DMS114 treated with DMSO at 0.1 percent for 48 hours (cell line): Measurements from ENCODE around the gene MME.

Source experiments
- DNase-seq: peaks from one replicate; lab custom pipeline; 2025; ENCODE audit not compliant: unreplicated experiment; lab: John Stamatoyannopoulos, UW

Gene MME

DNA sequence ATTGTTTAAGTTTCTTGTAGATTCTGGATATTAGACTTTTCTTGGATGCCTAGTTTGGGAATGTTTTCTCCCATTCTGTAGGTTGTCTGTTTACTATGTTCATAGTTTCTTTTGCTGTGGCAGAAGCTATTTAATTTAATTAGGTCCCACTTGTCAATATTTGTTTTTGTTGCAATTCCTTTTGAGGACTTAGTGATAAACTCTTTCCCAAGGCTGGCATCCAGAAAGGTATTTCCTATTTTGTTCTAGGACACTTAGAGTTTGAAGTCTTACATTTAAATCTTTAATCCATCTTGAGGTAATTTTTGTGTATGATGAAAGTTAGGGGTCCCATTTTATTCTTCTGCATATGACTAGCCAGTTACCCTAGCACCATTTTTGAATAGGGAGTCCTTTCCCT is 54.9 kb downstream of the MME start:
- DNase-seq = no peak

DNA sequence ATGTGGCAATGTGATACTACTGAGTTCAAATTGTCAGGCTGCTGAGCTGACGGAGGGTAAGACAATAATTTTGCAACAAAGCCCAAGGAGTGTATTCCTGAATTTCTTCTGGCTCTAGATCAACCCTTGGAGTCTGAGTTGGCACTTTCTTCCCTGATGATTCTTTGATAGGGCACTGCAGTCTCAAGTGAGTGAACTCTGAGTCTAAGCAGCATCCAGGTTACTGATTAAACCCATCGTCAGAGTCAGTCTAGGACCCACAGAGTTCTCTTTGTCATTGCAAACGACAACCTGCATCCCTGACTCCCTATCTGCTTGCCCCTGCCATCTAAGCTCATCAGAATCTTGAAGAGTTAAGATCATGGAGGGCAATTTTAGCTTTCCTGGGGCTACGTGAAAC is 58.6 kb downstream of the MME start:
- no peak for DNase-seq

DNA sequence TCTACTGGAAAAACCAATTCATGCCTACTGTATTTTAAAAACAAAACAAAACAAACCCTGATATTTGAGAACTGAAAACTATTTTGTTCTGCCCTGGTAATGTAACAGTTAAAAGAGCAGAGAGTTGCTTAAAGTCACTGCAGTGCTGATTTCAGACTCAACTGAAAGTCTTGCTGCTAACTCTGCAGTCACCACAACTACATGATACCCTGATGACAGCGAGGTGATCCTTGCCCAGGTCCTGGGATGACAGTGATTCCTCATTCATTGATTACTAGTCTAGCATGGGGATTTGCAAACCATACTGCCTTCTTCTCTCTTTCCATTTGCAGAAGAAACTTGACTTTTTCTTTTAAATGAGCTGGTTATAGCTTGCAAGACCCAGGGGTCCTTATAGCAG is 67.5 kb downstream of the MME start:
- no peak for DNase-seq

DNA sequence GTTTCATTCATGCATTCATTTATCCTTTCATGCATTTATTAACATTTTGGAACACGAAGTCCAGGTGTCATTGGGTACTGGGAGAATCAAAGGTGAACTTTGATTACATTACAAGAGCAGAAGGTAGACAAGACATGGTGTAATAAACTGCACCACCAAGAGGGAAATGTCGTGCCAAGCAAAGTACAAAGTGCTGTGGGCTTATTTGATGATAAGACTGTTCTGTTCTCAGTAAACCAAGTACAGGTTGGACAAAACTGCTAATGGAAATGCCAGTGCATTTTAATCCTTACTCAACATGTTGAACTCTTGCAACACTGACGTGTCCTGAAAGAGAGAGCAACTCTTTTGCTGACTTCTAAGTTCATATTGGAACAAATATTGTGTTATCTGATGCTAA is 69.4 kb downstream of the MME start:
- DNase-seq = no peak

DNA sequence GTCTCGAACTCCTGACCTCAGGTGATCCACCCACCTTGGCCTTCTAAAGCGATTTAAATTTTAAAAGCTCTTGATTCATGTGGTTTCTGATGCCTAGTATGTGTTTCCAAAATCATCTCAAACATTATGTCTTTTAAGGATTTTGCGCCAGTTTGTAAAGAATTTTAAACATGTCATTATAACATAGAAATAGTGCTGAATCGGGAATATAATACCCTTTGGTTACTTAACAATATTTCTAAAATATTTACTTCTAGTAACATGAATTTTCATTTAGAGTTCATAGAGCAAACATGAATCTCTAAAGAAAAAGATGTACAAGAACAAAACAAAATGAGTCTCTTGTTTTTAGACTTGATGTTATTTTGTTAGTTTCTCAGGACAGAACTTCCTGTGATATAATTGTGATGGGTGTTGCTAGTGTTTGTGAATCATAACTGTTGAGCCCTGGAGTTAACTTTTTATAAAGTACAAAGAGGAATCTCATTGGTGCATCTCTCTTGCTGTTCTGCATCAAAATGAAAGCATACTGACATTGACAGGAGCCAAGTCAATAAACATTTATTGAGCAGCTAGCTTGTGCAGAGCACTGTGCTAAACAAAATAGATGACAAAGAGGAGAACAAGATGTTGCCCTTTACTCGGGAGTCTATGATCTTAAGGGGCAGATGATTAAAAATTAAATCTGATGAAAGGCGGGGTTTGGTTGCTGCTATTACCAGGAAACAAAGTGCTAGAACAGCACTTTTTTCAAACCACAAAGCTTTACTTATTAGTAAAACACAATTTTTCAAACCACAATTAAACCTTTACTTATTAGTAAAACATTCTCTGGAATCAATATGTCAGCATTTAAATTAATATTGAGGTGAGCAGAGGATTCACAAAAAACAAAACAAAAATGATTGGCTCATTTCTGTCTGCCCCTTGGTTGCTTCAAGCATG is 73.4 kb downstream of the MME start:
- no peak for DNase-seq

DNA sequence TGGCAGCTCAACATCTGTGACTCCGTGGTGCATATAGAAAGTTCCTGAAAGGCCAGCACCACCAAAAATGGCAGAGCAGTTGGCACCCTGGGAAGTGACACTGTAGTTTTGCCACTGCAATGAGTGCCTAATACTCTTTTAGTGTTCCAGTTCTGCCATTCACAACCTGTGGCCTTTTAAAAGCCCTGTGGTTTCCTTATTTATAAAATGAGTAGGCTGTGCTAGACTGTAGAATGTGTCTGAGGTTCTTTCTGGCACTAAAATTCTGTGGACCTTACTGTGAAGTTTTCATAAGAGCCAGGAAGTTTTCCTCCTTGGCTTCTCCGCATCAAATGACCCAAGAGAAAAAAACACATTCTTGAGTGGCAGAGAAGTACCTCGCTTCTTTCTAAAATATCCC is 74.1 kb downstream of the MME start:
- no peak for DNase-seq

DNA sequence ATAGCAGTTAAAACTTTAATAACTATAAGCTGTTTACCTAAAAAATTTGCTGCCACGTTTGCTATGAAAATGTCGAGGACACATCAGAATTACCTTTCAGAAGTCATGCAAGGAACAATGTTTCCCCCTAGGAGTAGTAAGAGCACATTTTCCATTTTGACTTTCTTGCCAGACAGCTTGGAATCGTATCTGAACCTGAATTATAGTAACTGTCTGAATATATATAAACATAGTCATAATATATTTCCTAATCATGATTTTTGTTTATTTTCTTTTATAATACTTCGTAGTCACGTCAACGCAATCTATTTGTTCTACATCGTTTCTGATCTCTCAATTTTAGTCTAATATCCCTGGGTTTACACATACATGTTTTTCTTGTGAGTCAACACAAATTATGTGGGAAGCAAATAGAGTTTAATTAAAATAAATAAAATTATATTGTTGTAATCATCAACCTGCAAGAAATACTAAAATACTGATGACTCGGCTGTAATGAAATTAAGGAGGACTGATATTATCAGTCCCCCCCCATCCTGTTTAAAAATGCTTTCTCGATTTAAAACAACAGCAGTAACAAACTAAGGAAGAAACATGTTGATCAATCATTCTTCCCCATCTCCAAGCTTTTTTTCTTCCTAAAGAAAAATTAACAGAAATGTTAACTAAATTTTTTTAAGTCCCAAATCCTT is 78.4 kb downstream of the MME start:
- DNase-seq = no peak

DNA sequence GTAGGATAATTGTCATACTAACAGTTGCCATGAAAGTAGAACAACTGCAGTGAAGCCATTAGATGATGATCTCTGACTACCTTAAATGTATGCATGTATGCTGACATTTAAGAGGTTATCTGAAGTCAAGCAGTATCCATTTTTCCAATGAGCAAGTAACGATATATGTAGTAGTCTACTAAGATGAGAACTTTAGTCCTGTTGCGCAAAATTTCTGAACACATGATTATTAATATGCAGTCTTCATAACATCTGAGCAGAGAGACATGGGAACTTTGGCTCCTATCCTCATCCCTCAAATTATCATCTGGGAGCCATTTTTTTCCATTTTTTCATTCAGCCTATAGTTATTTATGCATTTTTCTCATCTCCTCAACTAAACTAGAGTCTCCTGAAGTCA is 79.2 kb downstream of the MME start:
- DNase-seq = no peak

DNA sequence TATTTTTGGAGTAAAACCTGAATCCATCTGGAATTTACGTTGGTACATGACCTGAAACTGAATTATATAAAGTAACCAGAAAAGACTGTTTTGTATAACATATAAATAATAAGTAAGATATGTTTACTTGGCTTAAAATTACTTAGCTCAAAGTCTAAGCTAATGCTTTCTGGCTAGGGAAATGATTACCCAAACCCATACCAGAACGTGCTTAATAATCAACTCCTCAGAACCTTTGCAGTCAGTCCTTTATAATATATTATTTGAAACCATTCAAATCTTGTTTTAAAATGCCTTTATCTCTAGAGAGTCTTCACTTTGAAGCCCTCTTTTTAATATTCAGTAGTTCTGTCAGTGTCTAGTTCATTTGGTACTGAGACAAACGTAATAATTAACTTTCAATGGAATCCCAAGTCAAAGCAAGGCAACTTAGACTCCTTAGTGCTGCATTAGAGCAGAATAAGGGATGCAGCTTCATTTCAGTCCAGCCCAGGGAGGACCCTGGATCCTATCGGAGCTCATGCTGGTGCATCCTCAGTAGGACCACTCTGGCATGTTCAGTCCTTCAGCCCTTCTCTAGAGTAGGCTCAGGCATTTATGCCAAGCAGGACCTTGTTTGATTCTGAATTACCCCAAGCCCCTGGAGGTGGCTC is 81.6 kb downstream of the MME start:
- no peak for DNase-seq

DNA sequence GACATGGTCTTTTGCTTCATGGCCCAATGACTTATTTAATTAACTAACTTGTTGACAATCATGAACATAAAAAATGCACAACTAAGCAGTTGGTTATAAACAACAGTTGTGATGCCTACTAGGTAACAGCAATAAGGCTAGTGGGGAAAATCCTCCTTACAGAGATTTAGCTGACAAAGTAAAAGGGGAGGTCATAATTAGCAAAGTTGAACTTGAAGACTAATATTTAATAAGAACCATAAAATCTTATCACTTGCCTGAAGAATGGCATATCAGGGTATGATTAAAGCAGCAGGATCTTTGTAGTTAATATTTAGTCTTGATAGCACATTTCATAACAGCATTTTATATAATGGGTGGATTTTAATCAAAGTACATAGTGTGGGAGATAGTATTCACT is 84.2 kb downstream of the MME start:
- no peak for DNase-seq

DNA sequence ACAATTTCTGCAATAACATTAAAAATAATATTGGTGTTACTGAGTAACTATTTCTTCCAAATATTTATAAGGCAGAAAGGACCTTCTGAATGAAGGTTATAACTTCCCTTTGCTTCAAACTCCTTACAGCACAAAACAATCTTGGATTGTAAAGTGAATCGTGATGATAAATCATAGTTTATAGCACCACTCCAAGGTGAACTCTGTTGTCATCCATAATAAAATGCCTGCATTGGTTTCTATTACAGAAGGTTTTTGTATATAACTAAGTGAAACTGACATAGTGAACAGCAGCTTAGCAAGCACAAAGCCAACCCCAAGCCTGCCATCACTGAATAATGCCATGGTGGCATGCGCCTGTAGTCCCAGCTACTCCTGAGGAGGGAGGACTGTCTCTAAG is 86.3 kb downstream of the MME start:
- DNase-seq = no peak

DNA sequence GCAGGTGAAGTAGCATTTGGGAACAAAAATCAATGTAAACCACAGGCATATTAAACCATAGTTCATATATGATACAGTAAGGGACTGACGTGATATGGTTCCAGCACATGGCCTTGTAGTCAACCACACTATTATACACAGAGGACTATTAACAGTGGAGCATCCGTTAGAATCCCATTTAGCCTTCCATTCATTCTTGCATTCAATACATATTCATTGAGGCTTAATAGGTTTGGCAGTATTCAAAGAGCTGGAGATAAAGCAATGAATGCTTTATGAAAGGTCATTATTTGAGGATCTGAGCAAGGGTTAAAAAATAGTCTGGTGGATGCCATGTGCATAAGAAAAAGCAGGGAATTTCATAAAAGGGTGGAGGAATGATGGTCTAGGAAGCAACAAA is 89.1 kb downstream of the MME start:
- DNase-seq = no peak

DNA sequence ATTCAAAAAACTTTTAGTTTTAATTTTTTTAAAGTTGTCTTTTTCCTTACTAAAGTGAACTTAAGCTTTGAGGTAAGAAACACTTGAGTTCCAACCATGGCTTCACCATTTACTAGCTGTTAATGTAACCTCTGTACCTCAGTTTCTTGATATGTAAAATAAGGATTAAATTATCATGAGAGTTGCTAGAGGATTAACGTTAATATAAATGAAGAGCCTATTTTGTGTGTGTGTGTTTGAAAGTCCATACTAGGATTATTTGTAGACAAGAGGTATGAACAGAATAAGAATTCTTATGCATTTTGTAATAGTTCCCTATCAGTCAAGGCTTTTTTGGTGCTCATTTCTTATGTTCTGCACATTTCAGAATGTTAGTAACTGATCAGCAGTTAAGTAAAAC is 93.7 kb downstream of the MME start:
- no peak for DNase-seq

DNA sequence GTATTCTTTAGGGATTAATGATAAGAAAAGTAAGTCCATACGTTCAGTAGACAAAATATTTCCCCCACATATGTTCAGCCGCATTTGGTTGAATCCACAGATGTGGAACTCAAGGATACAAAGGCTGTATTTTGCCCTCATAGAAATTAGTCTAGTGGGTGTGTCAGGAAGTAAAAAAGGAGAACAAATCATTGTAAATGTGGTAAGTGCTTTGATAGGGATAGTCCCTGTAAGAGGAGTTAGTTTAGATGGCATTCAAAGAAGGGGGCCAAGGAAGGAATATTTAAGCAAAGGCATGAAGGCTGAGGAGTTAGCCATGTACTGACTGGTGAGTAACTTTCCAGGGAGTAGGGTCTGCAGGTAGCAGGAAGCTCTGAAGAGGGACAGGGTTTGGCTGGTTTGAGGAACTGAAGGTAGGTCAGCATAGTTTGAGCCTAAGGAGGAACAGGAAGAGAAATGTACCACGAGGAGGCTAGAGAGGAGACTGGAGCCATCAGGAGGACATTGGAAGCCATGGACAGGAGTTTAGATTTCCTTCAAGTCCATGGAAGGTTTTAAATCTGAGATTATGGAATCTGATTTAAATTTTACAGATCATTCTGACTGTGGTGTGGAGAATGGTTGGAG is 98.8 kb downstream of the MME start:
- DNase-seq = no peak

DNA sequence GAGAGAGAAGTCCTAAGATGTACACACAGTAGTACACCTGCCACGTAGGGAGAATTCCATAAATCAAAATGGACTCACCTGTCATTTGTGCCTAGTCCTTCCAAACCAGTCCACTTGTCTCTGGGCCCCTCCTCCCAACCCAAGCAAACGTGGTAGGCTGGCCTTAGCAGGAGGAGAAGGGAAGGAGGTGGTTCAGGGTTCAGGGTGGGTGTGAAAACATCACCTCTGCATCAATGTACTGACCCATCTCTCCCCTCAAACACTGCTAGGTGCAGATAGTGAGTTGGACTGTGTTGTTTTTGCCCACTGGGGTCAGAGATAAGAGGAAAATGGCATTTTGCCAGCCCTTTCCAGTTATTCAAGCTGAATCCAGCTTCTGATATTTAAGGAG is 99.3 kb downstream of the MME start:
- DNase-seq = no peak

DNA sequence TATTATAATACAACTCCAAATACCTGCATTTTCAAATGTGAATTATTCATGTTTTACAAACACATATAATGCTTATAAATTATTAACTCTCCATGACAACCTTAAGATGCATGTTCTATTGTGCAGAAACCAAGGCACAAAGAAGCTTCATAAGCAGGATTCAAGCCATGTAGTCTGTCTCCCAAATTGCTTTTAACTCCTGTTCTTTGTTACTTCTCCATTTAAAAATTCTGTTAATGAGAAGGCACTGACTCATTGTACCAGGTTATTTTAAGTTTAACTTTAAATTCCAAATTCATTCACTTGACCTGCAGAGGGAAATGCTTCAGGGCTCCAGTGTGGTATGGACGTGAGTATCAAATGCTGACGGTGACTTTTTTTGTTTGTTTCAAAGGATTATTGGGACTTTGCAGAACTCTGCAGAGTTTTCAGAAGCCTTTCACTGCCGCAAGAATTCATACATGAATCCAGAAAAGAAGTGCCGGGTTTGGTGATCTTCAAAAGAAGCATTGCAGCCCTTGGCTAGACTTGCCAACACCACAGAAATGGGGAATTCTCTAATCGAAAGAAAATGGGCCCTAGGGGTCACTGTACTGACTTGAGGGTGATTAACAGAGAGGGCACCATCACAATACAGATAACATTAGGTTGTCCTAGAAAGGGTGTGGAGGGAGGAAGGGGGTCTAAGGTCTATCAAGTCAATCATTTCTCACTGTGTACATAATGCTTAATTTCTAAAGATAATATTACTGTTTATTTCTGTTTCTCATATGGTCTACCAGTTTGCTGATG is 100.0 kb downstream of the MME start:
- no peak for DNase-seq

DNA sequence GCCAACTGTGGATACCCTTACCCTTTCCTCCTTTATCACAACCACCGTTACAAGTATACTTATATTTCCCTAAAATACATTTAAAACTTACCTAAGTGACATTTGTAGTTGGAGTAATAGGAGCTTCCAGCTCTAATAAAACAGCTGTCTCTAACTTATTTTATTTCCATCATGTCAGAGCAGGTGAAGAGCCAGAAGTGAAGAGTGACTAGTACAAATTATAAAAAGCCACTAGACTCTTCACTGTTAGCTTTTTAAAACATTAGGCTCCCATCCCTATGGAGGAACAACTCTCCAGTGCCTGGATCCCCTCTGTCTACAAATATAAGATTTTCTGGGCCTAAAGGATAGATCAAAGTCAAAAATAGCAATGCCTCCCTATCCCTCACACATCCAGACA is 102.3 kb downstream of the MME start:
- no peak for DNase-seq

DNA sequence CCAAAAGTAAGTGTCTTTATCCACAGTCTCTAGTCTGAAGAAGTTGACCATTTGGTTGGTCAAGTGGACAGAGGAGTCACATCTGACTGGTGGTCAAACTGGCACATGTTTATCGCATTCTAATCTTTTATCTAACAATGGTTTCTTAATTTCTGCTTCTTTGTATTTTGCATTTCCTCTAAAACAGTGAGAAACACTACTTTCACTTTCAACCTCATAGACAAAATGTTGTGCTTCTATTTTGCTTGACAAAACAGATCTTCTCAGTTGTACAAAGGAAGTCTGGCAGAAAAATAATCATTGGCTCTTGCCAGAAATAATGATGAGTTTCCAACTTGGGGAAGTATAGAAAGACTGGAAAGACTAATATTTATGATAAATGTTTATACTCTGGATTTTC is 103.9 kb downstream of the MME start:
- no peak for DNase-seq

DNA sequence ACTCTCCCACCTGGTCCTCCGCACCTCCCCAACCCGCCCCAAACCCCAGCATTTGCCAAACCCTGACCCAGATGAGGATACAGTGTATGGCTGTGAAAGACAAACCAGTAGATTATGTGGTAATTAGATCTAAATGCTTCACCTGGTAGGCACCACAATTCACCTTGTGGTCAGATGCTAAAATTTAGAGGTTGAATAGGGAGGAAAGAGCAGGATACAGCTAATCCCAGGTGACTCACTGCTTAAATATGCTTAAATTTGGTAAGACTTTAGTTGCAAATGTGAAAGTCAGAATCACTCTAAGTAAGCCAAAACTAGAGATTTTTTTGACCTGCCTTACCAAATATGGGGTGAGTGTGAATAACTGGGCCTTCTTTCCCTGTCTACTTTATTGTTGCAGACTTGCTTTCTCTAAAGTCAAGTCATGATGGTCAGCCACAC is 105.5 kb downstream of the MME start:
- no peak for DNase-seq

DNA sequence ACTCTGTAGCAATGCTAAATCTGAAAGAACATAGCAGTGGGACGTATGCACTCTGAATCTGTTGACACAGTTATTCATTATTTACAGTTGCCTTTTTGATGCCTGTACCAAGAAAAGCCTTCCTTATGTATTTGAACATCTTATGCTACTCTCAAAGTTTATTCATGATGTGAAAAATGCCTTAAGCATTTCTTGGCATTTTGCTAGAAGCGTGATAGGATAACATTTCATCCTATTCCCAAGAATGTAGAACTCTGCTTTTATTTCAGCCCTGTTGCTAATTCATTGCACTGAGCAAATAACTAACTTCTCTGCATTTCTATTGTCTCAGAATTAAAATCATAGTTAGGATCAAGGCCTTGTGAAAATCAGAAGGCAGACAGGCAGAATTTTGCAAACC is 107.9 kb downstream of the MME start:
- DNase-seq = no peak

DNA sequence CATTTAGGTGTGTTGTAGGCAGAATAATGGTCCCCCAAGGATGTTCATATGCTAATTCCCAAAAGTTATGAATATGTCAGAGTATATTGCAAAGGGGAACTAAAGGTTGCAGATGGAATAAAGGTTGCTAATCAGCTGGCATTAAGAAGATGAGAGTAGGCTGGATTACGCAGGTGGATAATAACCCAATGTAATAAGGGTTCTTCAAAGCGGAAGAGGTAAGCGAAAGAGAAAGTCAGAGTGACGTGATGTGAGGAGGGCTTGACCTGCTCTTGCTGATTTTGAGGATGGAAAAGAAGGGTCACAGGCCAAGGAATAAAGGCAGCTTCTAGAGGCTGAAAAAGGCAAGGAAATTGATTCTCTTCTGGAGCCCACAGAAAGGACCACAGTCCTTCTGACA is 109.4 kb downstream of the MME start:
- no peak for DNase-seq
